Ovary (tissue), 9 donors: Measurements from ENCODE around the gene ITGA6. TPM values are rescaled to one million over a fixed set of nuclear protein-coding genes. Genes with fewer than 3 reads are reported as not detected.

Source experiments
- DNase-seq, 5 donors: peaks; one replicate each; pipeline ENCODE4 v3.0.0-alpha.2; 2019 to 2020
- H3K27ac ChIP-seq, 2 donors: fragments of 200-600 bp; one replicate each; pipeline versions ENCODE4 v1.5.1 to v1.8.0; 2019 to 2022
- H3K27me3 ChIP-seq: fragments of 200-600 bp; one replicate; pipeline ENCODE4 v1.8.0; 2022
- H3K36me3 ChIP-seq: fragments of 200-600 bp; sonication (generic); one replicate; pipeline ENCODE4 v1.5.1; 2019
- H3K4me1 ChIP-seq: one replicate; pipeline ENCODE4 v1.8.1; 2013; ENCODE audit warnings: mild to moderate bottlenecking, moderate library complexity; ENCODE audit not compliant: insufficient read depth
- H3K4me3 ChIP-seq: fragments of 200-600 bp; sonication (generic); one replicate; pipeline ENCODE4 v1.5.1; 2017
- H3K9me3 ChIP-seq, 2 donors: fragments of 200-600 bp in 1 of 2; sonication (generic) in 1 of 2; one replicate each; pipeline versions ENCODE4 v1.5.1 to v1.8.1; 2013 to 2019; ENCODE audit warnings: mild to moderate bottlenecking in 1 of 2, moderate library complexity in 1 of 2
- CTCF ChIP-seq, 3 donors: fragments of 450-650 bp in 2 of 3; fragments of 200-600 bp in 1 of 3; IDR thresholded peaks; one replicate each; pipeline versions ENCODE4 v1.5.1 to v1.8.0; 2016 to 2022; ENCODE audit warnings: antibody characterized with exemption in 3 of 3, mild to moderate bottlenecking in 1 of 3
- EP300 ChIP-seq: sonication (generic); formaldehyde crosslinking; IDR thresholded peaks from one replicate; pipeline ENCODE4 v1.6.1; 2017; ENCODE audit warnings: antibody characterized with exemption
- POLR2A ChIP-seq: fragments of 450-650 bp; IDR thresholded peaks from one replicate; pipeline ENCODE4 v1.6.1; 2017; ENCODE audit warnings: antibody characterized with exemption, mild to moderate bottlenecking, moderate library complexity
- WGBS, 3 donors: extraction: QIAGEN DNeasy Blood & Tissue Kit in 1 of 3; methylation state at CpG; one replicate each; pipeline versions ENCODE4 v1.1.5 to v1.1.7; 2013 to 2017; 5-methylcytosine and 5-hydroxymethylcytosine counted together
- intact Hi-C, 4 donors: fragments of 100-400 bp; cut with DNase I; formaldehyde crosslinking; loops; one replicate each; pipeline versions ENCODE4 v1.11.0 to v1.15.1; 2022 to 2023
- polyA plus RNA-seq, 2 donors: library from polyadenylated mRNA; stranded (reverse); fragments of 200-250 nt in 1 of 2; fragments of 350-450 nt in 1 of 2; fragmentation: Illumina TruSeq in 1 of 2; extraction: RNeasy Lipid Tissue Mini Kit (QIAGEN cat#74804) in 1 of 2; gene quantifications; one replicate each; pipeline ENCODE4 v1.2.3, GENCODE V29; 2013 to 2014
- total RNA-seq, 7 donors: library from RNA; depleted of rRNA in 2 of 7; stranded (reverse); fragments of >200 nt in 2 of 7; fragmentation: NEBNext Ultra II Directional in 3 of 7; extraction: Animal tissue kit (Norgen Biotek cat#: 25700) in 3 of 7; gene quantifications; one replicate each; pipeline versions ENCODE4 v1.1.0 to v1.2.4, GENCODE V29; 2016 to 2023
- donor health status: DM: no; HTN: no; CAD: no; lungs with moderate emphysema.
- donor health status: DM: no; HTN: no; CAD: no.
- donor health status: Bipolar disorder and iron deficiency.
- donor health status: DM: yes; HTN: yes; CAD: no.
- donor health status: DM: no; HTN: no; CAD: no.
- donor health status: DM: yes; HTN: yes; CAD: no.

Gene ITGA6
- total and polyA plus RNA-seq, 9 donors: 8.4 to 51.6 (median 19.0) TPM

GRCh38 chr2:172460780-172461201 lies 33.4 kb downstream of the ITGA6 start:
- Histone ChIP-seq H3K4me1 (peaks cover 2% of the 10 kb centered on the region), H3K9me3 (no peaks in the 10 kb centered on the region), H3K27me3 (no peaks in the 10 kb centered on the region), H3K4me3 (no peak overlapping the region), H3K36me3 (no peaks in the 10 kb centered on the region), H3K27ac (no peak overlapping the region)
- TF ChIP-seq POLR2A (no peak), CTCF (IDR thresholded peaks at IDR 0.05) (no peak), EP300 (no peak)
- DNase-seq: no peak
- intact Hi-C loops: loop anchor here in 1 of 4 donors (5.0 to 10.0 kb wide), 2 partner anchors 288 to 646 kb away; no protein-coding TSS in a partner anchor
- WGBS, 3 donors: 28 to 34% (median 29%) methylated on average over 1 of the region's 1 CpG

- Histone ChIP-seq H3K4me3 (no peak overlapping the region), H3K27ac (no peak overlapping the region), H3K36me3 (no peaks in the 10 kb centered on the region), H3K27me3 (no peaks in the 10 kb centered on the region), H3K9me3 (no peaks in the 10 kb centered on the region), H3K4me1 (peaks cover 2% of the 10 kb centered on the region)
- intact Hi-C loops: loop anchor here in 2 of 4 donors (2.0 to 10.0 kb wide), 3 partner anchors 287 to 647 kb away; no protein-coding TSS in a partner anchor
- peak; percentile 19 to 50 (median 40) for DNase-seq
- WGBS, 3 donors: 50 to 69% (median 51%) methylated on average over 11 of the region's 11 CpGs
- TF ChIP-seq EP300 (no peak), CTCF (IDR thresholded peaks at IDR 0.05) (peak in 2 of 3 donors; percentile 38 to 41), POLR2A (no peak)
Observed at GRCh38 chr2:172461591-172462372, 34.4 kb downstream of the ITGA6 start.

GRCh38 chr2:172462373-172462848 lies 35.0 kb downstream of the ITGA6 start:
- no peak overlapping the region for H3K4me3 ChIP-seq
- peaks cover 2% of the 10 kb centered on the region for H3K4me1 ChIP-seq
- H3K27me3 ChIP-seq: no peaks in the 10 kb centered on the region
- no peaks in the 10 kb centered on the region for H3K9me3 ChIP-seq
- no peak for TF ChIP-seq EP300
- no peak for TF ChIP-seq CTCF (IDR thresholded peaks at IDR 0.05)
- no peak for TF ChIP-seq POLR2A
- intact Hi-C loops: loop anchor here in 2 of 4 donors (2.0 to 10.0 kb wide), 3 partner anchors 288 to 648 kb away; no protein-coding TSS in a partner anchor
- 77 to 80% (median 79%) methylated on average over 11 of the region's 11 CpGs for WGBS, 3 donors
- no peaks in the 10 kb centered on the region for H3K36me3 ChIP-seq
- no peak overlapping the region for H3K27ac ChIP-seq
- DNase-seq: no peak

GRCh38 chr2:172462849-172463381 lies 35.5 kb downstream of the ITGA6 start:
- H3K4me1 ChIP-seq: peaks cover 2% of the 10 kb centered on the region
- WGBS, 3 donors: 74 to 83% (median 80%) methylated on average over 5 of the region's 5 CpGs

More at GRCh38 chr2:172462849-172463381, 35.5 kb downstream of the ITGA6 start:
- H3K27me3 ChIP-seq: no peaks in the 10 kb centered on the region
- no peaks in the 10 kb centered on the region for H3K9me3 ChIP-seq
- no peaks in the 10 kb centered on the region for H3K36me3 ChIP-seq
- intact Hi-C loops: loop anchor here in 2 of 4 donors (2.0 to 10.0 kb wide), 3 partner anchors 288 to 648 kb away; no protein-coding TSS in a partner anchor
- H3K4me3 ChIP-seq: no peak overlapping the region
- TF ChIP-seq POLR2A (no peak), CTCF (IDR thresholded peaks at IDR 0.05) (no peak), EP300 (no peak)
- no peak for DNase-seq
- H3K27ac ChIP-seq: no peak overlapping the region
